GM13976 (cell line): ENCODE data around the gene SLC35F5.
A peak's percentile ranks its signal among the peaks of the same experiment; 100 is the strongest.
"Not testable (repeated sequence)": the region's sequence is repeated elsewhere in the genome, so short reads cannot be mapped to it uniquely, and the experiment has no call there.

Experiments used
- DNase-seq: peaks from one replicate; pipeline ENCODE4 v3.0.0; 2012; ENCODE audit warnings: low spot score
- CTCF ChIP-seq: IDR thresholded peaks from 2 replicates; pipeline ENCODE4 v1.5.1; 2012; ENCODE audit warnings: borderline replicate concordance, mild to moderate bottlenecking; ENCODE audit not compliant: insufficient read depth; ENCODE audit errors: extremely low read depth, missing control alignments, control extremely low read depth
- in situ Hi-C: fragments of 300-500 bp; cut with MboI; formaldehyde crosslinking; loops from one replicate; pipeline ENCODE4 v1.12.0; 2022; ENCODE audit warnings: low sequenced_read_pairs, mixed read lengths, inconsistent platforms; ENCODE audit not compliant: unreplicated experiment

SLC35F5 gene

GRCh38 chr2:113709022-113709421 is 47.4 kb downstream of the SLC35F5 start:
- DNase-seq, result no peak
- in situ Hi-C loops, result no loop called here
- no peak for TF ChIP-seq CTCF

DNA sequence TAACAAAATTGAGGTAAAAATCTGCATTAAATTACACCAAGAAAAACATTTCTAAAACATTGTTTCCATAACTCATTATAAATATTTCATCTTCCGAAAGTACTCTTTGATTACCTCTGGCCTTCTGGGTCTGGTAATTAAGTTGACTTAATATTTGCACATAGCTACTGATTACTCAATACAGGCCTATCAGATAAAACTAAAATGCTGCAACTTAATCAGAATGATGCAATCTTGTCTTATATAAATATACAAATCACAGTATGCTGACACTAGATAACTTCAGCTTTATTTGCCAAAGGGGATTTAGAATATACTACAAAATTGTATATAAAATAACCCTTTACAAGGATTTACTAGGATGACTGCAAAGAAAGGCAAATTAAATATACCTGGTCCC is 49.3 kb downstream of the SLC35F5 start:
- DNase-seq, result no peak
- no peak for TF ChIP-seq CTCF
- in situ Hi-C loops, result no loop called here

DNA sequence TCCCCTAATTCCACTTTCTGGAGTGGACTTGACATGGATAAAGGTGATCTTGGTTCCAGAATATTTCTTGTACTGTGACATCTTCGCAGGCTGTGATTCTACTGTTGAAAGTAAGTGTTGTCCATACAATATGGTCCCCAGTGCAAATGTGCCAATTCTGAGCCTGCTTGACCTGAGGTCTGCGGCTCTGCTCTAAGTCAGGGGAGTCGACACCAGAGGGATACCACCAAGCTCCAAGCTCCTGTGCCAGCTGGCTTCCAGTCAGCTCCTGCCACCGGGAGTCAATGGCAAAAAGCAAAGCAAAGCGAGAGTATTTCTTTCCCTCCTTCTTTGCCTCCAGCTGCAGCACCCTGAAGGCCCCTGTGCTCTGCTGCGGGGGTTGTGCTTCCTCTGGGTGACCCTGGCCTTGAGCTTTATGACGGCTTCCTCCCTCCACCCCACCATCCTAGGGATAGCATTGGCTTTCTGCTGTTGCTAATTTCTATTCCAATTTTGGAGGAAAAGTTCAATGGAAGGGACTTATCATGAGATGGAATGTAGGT is 50.4 kb downstream of the SLC35F5 start:
- in situ Hi-C loops, result no loop called here
- no peak for DNase-seq
- no peak for TF ChIP-seq CTCF

DNA sequence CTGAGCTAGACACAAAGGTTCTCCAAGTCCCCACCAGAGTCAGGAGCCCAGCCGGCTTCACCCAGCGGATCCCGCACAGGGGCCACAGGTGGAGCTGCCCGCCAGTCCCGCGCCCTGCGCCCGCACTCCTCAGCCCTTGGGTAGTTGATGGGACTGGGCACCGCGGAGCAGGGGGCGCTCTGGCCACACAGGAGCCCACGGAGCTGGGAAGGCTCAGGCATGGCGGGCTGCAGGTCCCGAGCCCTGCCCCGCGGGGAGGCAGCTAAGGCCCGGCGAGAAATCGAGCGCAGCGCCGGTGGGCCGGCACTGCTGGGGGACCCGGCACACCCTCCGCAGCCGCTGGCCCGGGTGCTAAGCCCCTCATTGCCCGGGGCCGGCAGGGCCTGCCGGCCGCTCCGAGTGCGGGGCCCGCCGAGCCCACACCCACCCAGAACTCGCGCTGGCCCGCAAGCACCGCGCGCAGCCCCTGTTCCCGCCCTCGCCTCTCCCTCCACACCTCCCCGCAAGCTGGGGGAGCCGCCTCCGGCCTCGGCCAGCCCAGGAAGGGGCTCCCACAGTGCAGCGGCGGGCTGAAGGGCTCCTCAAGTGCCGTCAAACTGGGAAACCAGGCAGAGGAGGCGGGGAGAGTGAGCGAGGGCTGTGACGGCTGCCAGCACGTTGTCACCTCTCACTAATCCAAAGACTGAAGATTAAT is 52.0 kb downstream of the SLC35F5 start:
- DNase-seq, in situ Hi-C loops: not testable (repeated sequence)

GRCh38 chr2:113703386-113704299 is 52.8 kb downstream of the SLC35F5 start:
- no peak for TF ChIP-seq CTCF
- in situ Hi-C loops, result no loop called here
- DNase-seq, result no peak

DNA sequence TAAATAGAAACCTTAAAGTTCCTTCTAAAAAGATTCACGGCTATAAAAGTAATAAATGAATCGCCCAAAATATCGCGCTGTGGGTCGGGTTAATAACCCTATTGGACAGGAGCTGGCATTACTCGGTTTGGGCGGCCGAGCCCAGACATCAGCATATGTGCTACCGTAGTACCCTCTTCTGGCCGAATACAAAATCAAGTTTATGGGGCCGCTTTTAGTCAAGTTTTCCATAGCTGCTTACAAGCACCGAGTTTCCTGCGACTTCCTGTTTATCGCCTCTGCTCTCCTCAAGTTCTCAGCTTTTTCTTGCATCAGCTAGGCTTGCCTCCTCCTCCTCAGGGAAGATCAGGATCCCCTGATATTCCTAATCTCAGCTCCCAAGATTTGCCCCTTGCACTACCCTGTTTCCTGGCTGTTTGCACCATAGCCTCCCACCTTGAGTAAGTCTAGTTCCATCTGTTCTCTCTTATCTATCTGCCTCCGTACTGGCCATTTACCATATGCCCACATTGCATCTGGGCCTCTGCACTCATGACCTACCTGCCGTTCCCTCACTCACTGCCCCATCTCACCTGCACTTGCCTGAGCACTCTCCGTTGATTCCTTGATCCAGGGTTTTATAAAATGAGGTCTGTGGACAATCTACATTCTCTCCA is 56.1 kb downstream of the SLC35F5 start:
- peak; percentile 51 for TF ChIP-seq CTCF
- in situ Hi-C loops, result no loop called here
- DNase-seq, result peak; percentile 86
